Muscle layer of duodenum (tissue), 2 donors: ENCODE data around the gene HIC1.

Experiments used
- H3K27ac ChIP-seq: one replicate; pipeline ENCODE4 v1.7.0; 2013; ENCODE audit warnings: mild to moderate bottlenecking, low read length
- H3K27me3 ChIP-seq: one replicate; pipeline ENCODE4 v1.7.0; 2013; ENCODE audit warnings: low read depth, mild to moderate bottlenecking, control low read depth, low read length
- H3K36me3 ChIP-seq, 2 donors: one replicate each; pipeline ENCODE4 v1.7.0; 2013; ENCODE audit warnings: low read length in 2 of 2, control low read depth in 1 of 2, mild to moderate bottlenecking in 1 of 2; ENCODE audit not compliant: insufficient read depth in 2 of 2, control insufficient read depth in 1 of 2
- H3K4me1 ChIP-seq, 2 donors: one replicate each; pipeline ENCODE4 v1.7.0; 2013; ENCODE audit warnings: low read length in 2 of 2, mild to moderate bottlenecking in 2 of 2, control low read depth in 1 of 2, moderate library complexity in 1 of 2; ENCODE audit not compliant: insufficient read depth in 2 of 2, control insufficient read depth in 1 of 2
- H3K4me3 ChIP-seq, 2 donors: one replicate each; pipeline ENCODE4 v1.7.0; 2013; ENCODE audit warnings: low read length in 2 of 2, low read depth in 1 of 2, mild to moderate bottlenecking in 1 of 2
- H3K9me3 ChIP-seq, 2 donors: one replicate each; pipeline ENCODE4 v1.7.0; 2013; ENCODE audit warnings: low read length in 2 of 2, control low read depth in 1 of 2, mild to moderate bottlenecking in 1 of 2; ENCODE audit not compliant: control insufficient read depth in 1 of 2
- donor health status: healthy.

HIC1 gene

DNA sequence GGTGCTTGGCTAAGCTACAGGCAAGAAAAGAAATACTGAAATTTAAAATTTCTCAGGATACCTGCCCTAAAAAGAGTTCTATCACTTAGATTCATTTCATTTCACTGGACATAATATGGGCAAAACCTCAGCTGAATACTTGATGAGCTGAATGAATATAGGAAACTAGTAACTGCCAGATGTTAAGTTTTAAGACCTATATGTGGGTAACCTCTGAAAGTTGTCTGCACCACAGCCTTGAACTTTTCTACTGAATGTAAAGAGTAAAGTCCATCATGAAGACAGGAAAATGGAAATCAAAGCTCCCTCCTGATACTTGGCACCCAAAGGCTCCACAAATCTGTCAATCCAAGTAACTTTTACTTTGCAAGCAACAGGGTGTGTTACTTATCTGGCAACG is 50.8 kb downstream of the HIC1 start:
- Histone ChIP-seq H3K9me3 (no peaks in the 10 kb centered on the region), H3K27me3 (no peaks in the 10 kb centered on the region), H3K27ac (no peak overlapping the region), H3K36me3 (no peaks in the 10 kb centered on the region), H3K4me1 (peaks cover 0 to 3% of the 10 kb centered on the region in 2 donors), H3K4me3 (no peak overlapping the region)

DNA sequence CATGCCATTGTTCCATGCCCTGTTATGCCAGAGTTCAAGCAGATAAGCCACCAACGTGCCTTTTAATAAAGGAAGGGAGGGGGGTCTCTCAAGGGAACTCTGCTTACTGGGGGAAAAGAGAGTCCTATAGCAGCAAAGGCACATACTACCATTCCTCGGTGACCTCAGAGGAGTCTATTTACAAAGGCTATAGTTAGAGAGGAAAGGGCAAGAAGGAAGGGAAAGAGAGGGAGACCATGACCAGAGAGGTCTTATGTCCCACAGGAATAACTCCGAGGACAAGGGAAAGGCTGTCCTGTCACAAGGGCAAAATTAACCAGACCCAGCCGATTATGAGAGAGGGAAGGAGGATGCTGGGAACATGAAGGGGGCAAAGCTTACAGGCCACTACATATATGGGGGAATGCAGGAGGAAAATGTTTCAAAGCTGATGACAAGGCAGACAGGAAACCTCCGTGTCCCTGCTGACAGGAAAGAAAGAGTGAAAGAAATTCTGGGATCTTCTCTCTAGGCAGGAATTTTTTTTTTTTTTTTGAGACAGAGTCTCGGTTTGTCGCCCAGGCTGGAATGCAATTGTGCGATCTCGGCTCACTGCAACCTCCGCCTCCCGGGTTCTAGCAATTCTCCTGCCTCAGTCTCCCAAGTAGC is 51.5 kb downstream of the HIC1 start:
- Histone ChIP-seq H3K9me3 (no peaks in the 10 kb centered on the region), H3K27me3 (no peaks in the 10 kb centered on the region), H3K36me3 (no peaks in the 10 kb centered on the region), H3K27ac (no peak overlapping the region), H3K4me1 (peaks cover 0 to 3% of the 10 kb centered on the region in 2 donors), H3K4me3 (no peak overlapping the region)

DNA sequence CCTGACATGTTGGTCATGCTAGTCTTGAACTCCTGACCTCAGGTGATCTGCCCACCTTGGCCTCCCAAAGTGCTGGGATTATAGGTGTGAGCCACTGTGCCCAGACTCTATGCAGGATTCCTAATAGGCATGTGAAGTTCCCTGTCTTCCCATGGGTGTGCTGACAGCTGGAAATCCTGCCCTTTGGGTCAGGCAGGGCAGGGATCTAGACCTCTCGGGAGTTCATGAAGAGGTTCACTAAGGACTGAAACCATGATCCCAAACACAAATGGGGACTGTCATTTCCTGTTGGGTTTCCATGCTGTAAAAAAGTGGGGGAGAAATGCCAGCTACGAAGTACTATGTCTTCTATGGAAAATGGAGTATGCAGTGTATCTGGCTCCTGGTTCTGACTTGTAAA is 52.1 kb downstream of the HIC1 start:
- H3K36me3 ChIP-seq = no peaks in the 10 kb centered on the region
- H3K27ac ChIP-seq = no peak overlapping the region
- H3K4me3 ChIP-seq = no peak overlapping the region
- H3K9me3 ChIP-seq = no peaks in the 10 kb centered on the region
- peaks cover 0 to 3% of the 10 kb centered on the region in 2 donors for H3K4me1 ChIP-seq
- H3K27me3 ChIP-seq = no peaks in the 10 kb centered on the region

DNA sequence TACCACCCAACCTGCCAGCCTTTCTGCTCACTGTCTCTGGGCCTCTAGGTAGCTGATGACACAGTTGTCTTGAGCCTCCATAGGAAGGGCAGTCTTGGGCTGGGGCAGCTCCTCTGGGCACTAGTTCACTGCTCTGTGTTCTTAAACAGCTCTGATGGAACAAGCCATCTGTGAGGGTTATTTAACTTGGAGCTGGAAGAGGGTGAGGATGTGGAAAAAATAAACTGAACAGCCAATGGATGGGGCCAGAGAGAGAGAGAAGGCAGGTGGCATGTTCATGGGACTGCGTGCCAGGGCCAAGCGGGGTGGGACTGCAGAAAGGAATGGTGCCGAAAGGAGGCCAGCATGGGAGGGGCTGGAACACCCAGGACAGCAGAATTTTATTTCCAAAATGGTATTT is 52.6 kb downstream of the HIC1 start:
- Histone ChIP-seq H3K4me1 (peaks cover 0 to 3% of the 10 kb centered on the region in 2 donors), H3K27me3 (no peaks in the 10 kb centered on the region), H3K4me3 (no peak overlapping the region), H3K9me3 (no peaks in the 10 kb centered on the region), H3K27ac (no peak overlapping the region), H3K36me3 (no peaks in the 10 kb centered on the region)

DNA sequence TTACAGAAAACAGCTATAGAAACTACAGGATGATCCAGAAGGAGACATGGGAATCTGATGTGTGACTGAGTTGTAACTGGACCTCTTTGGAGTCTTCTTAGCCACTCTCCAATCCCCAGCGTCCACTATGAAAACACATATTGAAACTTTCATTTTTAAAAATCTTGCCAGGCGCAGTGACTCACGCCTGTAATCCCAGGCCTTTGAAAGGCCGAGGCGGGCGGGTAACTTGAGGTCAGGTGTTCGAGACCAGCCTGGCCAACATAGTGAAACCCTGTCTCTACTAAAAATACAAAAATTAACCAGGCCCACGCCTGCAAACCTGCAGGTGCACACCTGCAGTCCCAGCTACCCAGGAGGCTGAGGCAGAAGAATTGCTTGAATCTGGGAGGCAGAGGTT is 53.3 kb downstream of the HIC1 start:
- H3K4me3 ChIP-seq = no peak overlapping the region
- no peaks in the 10 kb centered on the region for H3K9me3 ChIP-seq
- H3K27me3 ChIP-seq = no peaks in the 10 kb centered on the region
- H3K36me3 ChIP-seq = no peaks in the 10 kb centered on the region
- H3K4me1 ChIP-seq = peaks cover 0 to 3% of the 10 kb centered on the region in 2 donors
- no peak overlapping the region for H3K27ac ChIP-seq

DNA sequence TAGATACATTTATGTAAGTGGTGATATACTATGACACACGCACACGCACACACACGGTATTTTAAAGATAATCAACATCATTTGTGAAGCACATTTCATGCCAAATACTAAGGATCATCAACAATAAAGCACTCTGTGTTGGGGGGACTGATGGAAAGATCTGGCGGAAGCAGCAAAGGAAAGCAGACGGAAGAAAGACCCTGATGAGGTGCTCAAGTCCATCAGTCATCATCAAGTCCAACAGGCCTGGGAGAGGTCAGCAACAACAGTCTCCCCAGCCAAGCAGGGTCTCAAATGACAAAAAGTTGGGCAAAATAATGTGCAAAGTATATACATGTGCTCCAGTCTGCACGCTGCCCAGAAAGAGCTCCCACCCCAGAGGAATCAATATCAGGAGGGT is 55.5 kb downstream of the HIC1 start:
- no peak overlapping the region for H3K4me3 ChIP-seq
- H3K27me3 ChIP-seq = no peaks in the 10 kb centered on the region
- H3K4me1 ChIP-seq = peaks cover 0 to 3% of the 10 kb centered on the region in 2 donors
- H3K27ac ChIP-seq = no peak overlapping the region
- no peaks in the 10 kb centered on the region for H3K36me3 ChIP-seq
- H3K9me3 ChIP-seq = no peaks in the 10 kb centered on the region

DNA sequence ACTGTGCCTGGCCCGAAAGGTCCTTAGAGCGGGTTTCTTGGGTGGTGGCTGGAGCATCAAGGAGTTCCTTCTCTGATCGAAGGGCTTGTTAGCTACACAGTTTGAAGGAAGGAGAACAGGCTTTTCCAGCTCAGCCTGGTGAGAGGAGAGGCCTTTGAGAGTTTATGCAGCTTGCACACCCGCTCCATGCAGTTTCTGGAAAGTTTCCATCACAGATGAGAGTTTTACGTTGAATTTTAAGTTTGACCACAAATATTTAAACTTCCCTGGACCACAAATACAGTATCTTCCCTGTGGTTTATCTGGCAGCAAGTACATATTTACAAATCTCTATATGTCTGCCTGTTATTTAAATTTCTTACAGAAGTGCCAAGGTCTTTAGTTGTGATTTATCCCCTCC is 56.8 kb downstream of the HIC1 start:
- peaks cover 0 to 3% of the 10 kb centered on the region in 2 donors for H3K4me1 ChIP-seq
- no peak overlapping the region for H3K4me3 ChIP-seq
- H3K27ac ChIP-seq = no peak overlapping the region
- H3K27me3 ChIP-seq = no peaks in the 10 kb centered on the region
- H3K9me3 ChIP-seq = no peaks in the 10 kb centered on the region
- H3K36me3 ChIP-seq = no peaks in the 10 kb centered on the region
